ENCODE measurements around the gene ACTMAP. TPM values are rescaled to one million over a fixed set of nuclear protein-coding genes. Genes with fewer than 3 reads are reported as not detected.

Gene ACTMAP
- total and polyA plus RNA-seq, 9 of the 15 experiments (the other 6 are each of a cell fraction or from before 2014, with no cell fraction given) = 1.7 to 16.6 (median 4.9) TPM

DNA sequence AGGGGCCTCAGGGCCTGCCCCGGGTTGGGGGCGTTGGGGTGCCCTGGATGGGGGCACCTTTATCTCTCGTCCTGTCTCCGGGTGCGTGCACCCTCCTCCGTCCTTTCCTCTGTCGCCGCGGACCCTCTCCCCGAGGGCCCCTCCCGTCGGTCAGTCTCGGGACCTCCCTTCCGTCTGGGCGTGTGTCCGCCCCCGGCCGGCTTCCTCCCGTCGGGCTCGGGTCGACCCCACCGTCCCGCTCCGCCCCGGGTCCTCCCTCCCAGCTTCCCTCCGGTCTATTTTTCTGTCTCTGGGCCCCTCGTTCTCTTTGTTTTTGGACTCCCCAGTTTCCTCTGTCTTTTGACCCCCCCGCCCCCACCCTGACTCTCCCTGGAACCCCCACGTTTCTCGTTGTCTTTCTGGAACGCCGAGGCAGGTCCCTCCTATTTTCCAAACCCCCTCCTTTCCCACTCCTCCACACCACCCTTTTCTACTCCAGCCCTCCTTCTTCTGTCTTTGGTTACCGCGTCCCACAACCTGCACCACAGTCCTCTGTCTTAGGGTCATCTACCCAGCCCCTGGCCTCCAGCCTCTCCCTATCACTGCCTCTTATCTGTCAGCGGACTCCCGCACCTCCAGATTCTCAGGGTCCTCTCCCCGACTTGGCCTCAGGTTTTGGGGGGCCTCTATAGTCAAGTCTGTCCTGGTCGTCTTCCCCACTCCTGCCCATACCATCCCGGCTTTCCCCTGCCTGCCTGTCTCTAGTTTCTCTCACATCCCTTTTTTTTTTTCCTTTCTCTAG lies 49.5 kb upstream of the ACTMAP start:
- peak in 2 of 4 experiments; percentile 64 to 73 for DNase-seq (ENCODE audit: extremely low read depth in 1 of 4, low spot score in 3 of 4)
- H3K9ac ChIP-seq (ENCODE audit: insufficient read depth in 1 of 2, low read depth in 2 of 2, low read length in 2 of 2) = peak overlapping the region; percentile 95 to 98
- peak overlapping the region; percentile 95 for H3K27ac ChIP-seq (ENCODE audit: extremely low read depth, low read depth, low read length)
- peak overlapping the region; percentile 56; the same call in 1 of the 2 replicates for H2AFZ ChIP-seq (ENCODE audit: low read depth, low read length)
- H4K20me1 ChIP-seq (replicated peaks; ENCODE audit: control insufficient read depth, insufficient read depth, low read length) = peaks cover 34% of the 10 kb centered on the region
- 4% methylated on average over 26 of the region's 40 CpGs for WGBS (ENCODE audit: insufficient coverage, low coverage, missing lambda C conversion rate)
- ATAC-seq = peak; percentile 31
- peaks cover 46% of the 10 kb centered on the region; the same call in 2 of the 3 replicates for H3K36me3 ChIP-seq (ENCODE audit: control insufficient read depth, insufficient read depth, low read length)
- peak; percentile 72 for FAIRE-seq
- peak overlapping the region; percentile 82 for H3K4me2 ChIP-seq (ENCODE audit: insufficient read depth, low read length)
- no peaks in the 10 kb centered on the region for H3K9me3 ChIP-seq (replicated peaks; ENCODE audit: control insufficient read depth, insufficient read depth, low read depth, low read length)
- H3K27me3 ChIP-seq (ENCODE audit: control insufficient read depth in 2 of 2, insufficient read depth in 2 of 2, low read length in 2 of 2) = no peaks in the 10 kb centered on the region
- intact Hi-C loops (cut with micrococcal nuclease) (loop anchor here (2.0 kb wide), 1 partner anchor 49 kb away; the partner anchor contains the start of genes ACTMAP and SNRPA), in situ Hi-C loops (cut with MboI) (no loop called here)
- H3K79me2 ChIP-seq (ENCODE audit: control insufficient read depth, insufficient read depth, low read length) = peaks cover 55% of the 10 kb centered on the region
- peak overlapping the region; percentile 89 for H3K4me3 ChIP-seq
- POLR2A ChIA-PET = interaction anchor here (1.4 to 1.9 kb wide), 2 partner anchors 47 to 49 kb away, joined by 9 to 11 read pairs; partner anchors contain the start of gene ACTMAP
- no TSS peak for BruUV-seq (replicated peaks)
- CTCF ChIA-PET (ENCODE audit: low intra/inter-chr PET ratio) = no interaction called here
- peaks cover 53 to 64% of the 10 kb centered on the region in 2 experiments for H3K4me1 ChIP-seq (replicated peaks in 1 of 2; ENCODE audit: control insufficient read depth in 2 of 2, insufficient read depth in 2 of 2, low read length in 2 of 2)
- H3K9me1 ChIP-seq (ENCODE audit: control insufficient read depth, insufficient read depth, low read length) = peaks cover 13% of the 10 kb centered on the region
- no peak for TF ChIP-seq BHLHE40 (IDR thresholded peaks at IDR 0.05; ENCODE audit: low read length)
- TF ChIP-seq TEAD4 (IDR thresholded peaks at IDR 0.05; ENCODE audit: low read length) = no peak
- no peak for TF ChIP-seq TEAD4 (CRISPR knock-in tag; IDR thresholded peaks at IDR 0.05; ENCODE audit: borderline replicate concordance)
- TF ChIP-seq, protein P1, sequence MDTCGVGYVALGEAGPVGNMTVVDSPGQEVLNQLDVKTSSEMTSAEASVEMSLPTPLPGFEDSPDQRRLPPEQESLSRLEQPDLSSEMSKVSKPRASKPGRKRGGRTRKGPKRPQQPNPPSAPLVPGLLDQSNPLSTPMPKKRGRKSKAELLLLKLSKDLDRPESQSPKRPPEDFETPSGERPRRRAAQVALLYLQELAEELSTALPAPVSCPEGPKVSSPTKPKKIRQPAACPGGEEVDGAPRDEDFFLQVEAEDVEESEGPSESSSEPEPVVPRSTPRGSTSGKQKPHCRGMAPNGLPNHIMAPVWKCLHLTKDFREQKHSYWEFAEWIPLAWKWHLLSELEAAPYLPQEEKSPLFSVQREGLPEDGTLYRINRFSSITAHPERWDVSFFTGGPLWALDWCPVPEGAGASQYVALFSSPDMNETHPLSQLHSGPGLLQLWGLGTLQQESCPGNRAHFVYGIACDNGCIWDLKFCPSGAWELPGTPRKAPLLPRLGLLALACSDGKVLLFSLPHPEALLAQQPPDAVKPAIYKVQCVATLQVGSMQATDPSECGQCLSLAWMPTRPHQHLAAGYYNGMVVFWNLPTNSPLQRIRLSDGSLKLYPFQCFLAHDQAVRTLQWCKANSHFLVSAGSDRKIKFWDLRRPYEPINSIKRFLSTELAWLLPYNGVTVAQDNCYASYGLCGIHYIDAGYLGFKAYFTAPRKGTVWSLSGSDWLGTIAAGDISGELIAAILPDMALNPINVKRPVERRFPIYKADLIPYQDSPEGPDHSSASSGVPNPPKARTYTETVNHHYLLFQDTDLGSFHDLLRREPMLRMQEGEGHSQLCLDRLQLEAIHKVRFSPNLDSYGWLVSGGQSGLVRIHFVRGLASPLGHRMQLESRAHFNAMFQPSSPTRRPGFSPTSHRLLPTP (IDR thresholded peaks at IDR 0.05; ENCODE audit: borderline replicate concordance, extremely low read depth, insufficient read length) = no peak
- TF ChIP-seq PTBP1 (IDR thresholded peaks at IDR 0.05; ENCODE audit: low read depth, low read length) = no peak
- TF ChIP-seq CHD1 (IDR thresholded peaks at IDR 0.05; ENCODE audit: low read length) = no peak
- no peak for TF ChIP-seq THRAP3 (IDR thresholded peaks at IDR 0.05; ENCODE audit: borderline replicate concordance)
- no peak for TF ChIP-seq RAD51 (IDR thresholded peaks at IDR 0.05; ENCODE audit: borderline replicate concordance, low read depth)
- TF ChIP-seq, protein P2, sequence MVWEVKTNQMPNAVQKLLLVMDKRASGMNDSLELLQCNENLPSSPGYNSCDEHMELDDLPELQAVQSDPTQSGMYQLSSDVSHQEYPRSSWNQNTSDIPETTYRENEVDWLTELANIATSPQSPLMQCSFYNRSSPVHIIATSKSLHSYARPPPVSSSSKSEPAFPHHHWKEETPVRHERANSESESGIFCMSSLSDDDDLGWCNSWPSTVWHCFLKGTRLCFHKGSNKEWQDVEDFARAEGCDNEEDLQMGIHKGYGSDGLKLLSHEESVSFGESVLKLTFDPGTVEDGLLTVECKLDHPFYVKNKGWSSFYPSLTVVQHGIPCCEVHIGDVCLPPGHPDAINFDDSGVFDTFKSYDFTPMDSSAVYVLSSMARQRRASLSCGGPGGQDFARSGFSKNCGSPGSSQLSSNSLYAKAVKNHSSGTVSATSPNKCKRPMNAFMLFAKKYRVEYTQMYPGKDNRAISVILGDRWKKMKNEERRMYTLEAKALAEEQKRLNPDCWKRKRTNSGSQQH (CRISPR knock-in tag; IDR thresholded peaks at IDR 0.05) = no peak
- TF ChIP-seq ZNF436 (CRISPR knock-in tag; IDR thresholded peaks at IDR 0.05) = no peak
- 0 out of 2 replicates have a peak, but pooled peaks have one; percentile 20 for TF ChIP-seq MBD2 (IDR thresholded peaks at IDR 0.05; ENCODE audit: borderline replicate concordance, low read depth)

Data from K562 (cell line).